Endothelial cell of umbilical vein (primary cell): ENCODE data around the gene MSRB2. TPM values are rescaled to one million over a fixed set of nuclear protein-coding genes. Genes with fewer than 3 reads are reported as not detected.

Experiments used
- BruUV-seq: library from RNA; stranded (reverse); fragments of 400-500 nt; replicated peaks from 2 replicates; lab custom pipeline; 2021; lab: Mats Ljungman, UMichigan
- CTCF ChIA-PET: fragments of 300-600, 350-600 bp; sonication (Branson Sonifier 250); formaldehyde crosslinking; loops from one replicate; lab custom pipeline; 2021; ENCODE audit warnings: antibody characterized with exemption, inconsistent platforms; lab: Charles Lee
- POLR2A ChIA-PET: fragments of 300-600, 350-600 bp; sonication (Branson Sonifier 250); formaldehyde crosslinking; loops from one replicate; lab custom pipeline; 2021; ENCODE audit warnings: antibody characterized with exemption, inconsistent platforms; lab: Charles Lee
- DNase-seq: peaks from one replicate; pipeline ENCODE4 v3.0.0-alpha.2; 2011; ENCODE audit warnings: low read depth, low spot score
- FAIRE-seq: peaks from 2 replicates; lab custom pipeline; 2011; peaks lifted over from hg19 to GRCh38; lab: Jason Lieb, UNC
- H2AFZ ChIP-seq: 2 replicates; pipeline ENCODE4 v1.6.0; 2012; ENCODE audit warnings: low read depth, low read length, control low read depth, inconsistent platforms
- H3K27ac ChIP-seq: 2 replicates; pipeline ENCODE4 v1.5.1; 2011; ENCODE audit warnings: low read depth, mild to moderate bottlenecking, control low read depth, low read length, moderate library complexity; ENCODE audit not compliant: insufficient read depth
- H3K27me3 ChIP-seq, 2 experiments: 2 replicates each; pipeline versions ENCODE4 v1.6.0 to v1.6.1; 2011; ENCODE audit warnings: low read length in 2 of 2, mixed read lengths in 1 of 2; ENCODE audit not compliant: control insufficient read depth in 2 of 2, insufficient read depth in 2 of 2
- H3K36me3 ChIP-seq, 2 experiments: 2 replicates in 1 of 2; 3 replicates in 1 of 2; pipeline ENCODE4 v1.5.1; 2011; ENCODE audit warnings: low read length in 2 of 2, mild to moderate bottlenecking in 1 of 2, moderate library complexity in 1 of 2; ENCODE audit not compliant: control insufficient read depth in 2 of 2, insufficient read depth in 2 of 2; ENCODE audit errors: extremely low read depth in 1 of 2
- H3K4me1 ChIP-seq: 3 replicates; pipeline ENCODE4 v1.5.1; 2011; ENCODE audit warnings: mild to moderate bottlenecking, low read length; ENCODE audit not compliant: control insufficient read depth, insufficient read depth; ENCODE audit errors: extremely low read depth
- H3K4me2 ChIP-seq: 2 replicates; pipeline ENCODE4 v1.6.1; 2011; ENCODE audit warnings: low read length, control low read depth, mixed read lengths; ENCODE audit not compliant: insufficient read depth
- H3K4me3 ChIP-seq, 3 experiments: fragments of 200-600 bp in 1 of 3; sonication (generic), shearing (Covaris generic) in 1 of 3; replicated peaks in 1 of 3; 2 replicates each; pipeline ENCODE4 v1.5.1; 2011 to 2016; ENCODE audit warnings: control low read depth in 3 of 3, low read length in 3 of 3, mild to moderate bottlenecking in 2 of 3, inconsistent platforms in 1 of 3, low read depth in 1 of 3, moderate library complexity in 1 of 3; ENCODE audit not compliant: insufficient read depth in 1 of 3
- H3K79me2 ChIP-seq: 2 replicates; pipeline ENCODE4 v1.6.0; 2012; ENCODE audit warnings: low read length, inconsistent platforms; ENCODE audit not compliant: control insufficient read depth, insufficient read depth
- H3K9ac ChIP-seq: replicated peaks from 2 replicates; pipeline ENCODE3; 2011; ENCODE audit warnings: low read length, control low read depth; ENCODE audit not compliant: insufficient read depth; ENCODE audit errors: extremely low read depth
- H3K9me1 ChIP-seq: replicated peaks from 3 replicates; pipeline ENCODE4 v1.6.0; 2011; ENCODE audit warnings: mild to moderate bottlenecking, low read length; ENCODE audit not compliant: control insufficient read depth, insufficient read depth; ENCODE audit errors: extremely low read depth
- H3K9me3 ChIP-seq: replicated peaks from 2 replicates; pipeline ENCODE4 v1.5.1; 2012; ENCODE audit warnings: low read length, inconsistent platforms; ENCODE audit not compliant: control insufficient read depth, insufficient read depth
- H4K20me1 ChIP-seq: replicated peaks from 2 replicates; pipeline ENCODE3; 2011; ENCODE audit warnings: mild to moderate bottlenecking, low read length; ENCODE audit not compliant: control insufficient read depth, insufficient read depth; ENCODE audit errors: extremely low read depth
- CTCF ChIP-seq, 2 donors: IDR thresholded peaks; 1 replicate in 1 of 2; 2 replicates in 1 of 2; pipeline ENCODE4 v1.5.1; 2011; ENCODE audit warnings: low read length in 2 of 2, mild to moderate bottlenecking in 2 of 2, moderate library complexity in 2 of 2, control low read depth in 1 of 2, inconsistent platforms in 1 of 2, low read depth in 1 of 2; ENCODE audit not compliant: insufficient read depth in 1 of 2; ENCODE audit errors: extremely low read depth in 1 of 2
- EZH2 ChIP-seq: IDR thresholded peaks from 2 replicates; pipeline ENCODE4 v1.6.1; 2012; ENCODE audit warnings: borderline replicate concordance, low read depth, mild to moderate bottlenecking, moderate library complexity, low read length, inconsistent platforms; ENCODE audit not compliant: severe bottlenecking
- FOS ChIP-seq: IDR thresholded peaks from 2 replicates; pipeline ENCODE4 v1.6.1; 2011; ENCODE audit warnings: mild to moderate bottlenecking, low read length, moderate library complexity, borderline replicate concordance; ENCODE audit not compliant: insufficient read depth
- GATA2 ChIP-seq: IDR thresholded peaks from 2 replicates; pipeline ENCODE4 v1.7.0; 2011; ENCODE audit warnings: low read depth, mild to moderate bottlenecking, moderate library complexity, mixed read lengths, low read length; ENCODE audit not compliant: insufficient read length, insufficient read depth
- JUN ChIP-seq: IDR thresholded peaks from 2 replicates; pipeline ENCODE4 v1.6.1; 2011; ENCODE audit warnings: borderline replicate concordance, low read depth; ENCODE audit not compliant: insufficient read length, insufficient read depth
- MAX ChIP-seq: IDR thresholded peaks from 2 replicates; pipeline ENCODE4 v1.6.1; 2011; ENCODE audit not compliant: insufficient read depth, insufficient read length
- MYC ChIP-seq: IDR thresholded peaks from one replicate; pipeline ENCODE4 v1.6.1; 2011; ENCODE audit warnings: mild to moderate bottlenecking, low read depth, low read length
- POLR2A ChIP-seq: IDR thresholded peaks from 2 replicates; pipeline ENCODE4 v1.6.1; 2012; ENCODE audit warnings: low read depth, mild to moderate bottlenecking, control low read depth, low read length
- POLR2AphosphoS5 ChIP-seq: IDR thresholded peaks from 2 replicates; pipeline ENCODE4 v1.6.1; 2012; ENCODE audit warnings: low read depth, mild to moderate bottlenecking, control low read depth, low read length, moderate library complexity; ENCODE audit not compliant: insufficient read depth
- dilution Hi-C: fragments of 300-500 bp; cut with MboI; formaldehyde crosslinking; loops from one replicate; pipeline ENCODE4 v1.15.0; 2019; ENCODE audit warnings: low sequenced_read_pairs; ENCODE audit not compliant: extremely low pct_ligation_motif_present
- intact Hi-C: fragments of 100-400 bp; cut with micrococcal nuclease; formaldehyde crosslinking; loops from one replicate; pipeline ENCODE4 v1.10.0; 2022
- polyA plus RNA-seq, 4 experiments: library from polyadenylated mRNA; depleted of rRNA in 3 of 4; stranded (reverse) in 3 of 4; unstranded in 1 of 4; fragments of >200 nt; gene quantifications; 2 replicates each; pipeline versions ENCODE4 v1.2.1 to v1.2.3, GENCODE V29; 2011 to 2012; ENCODE audit warnings: missing spikeins in 1 of 4
- total RNA-seq: library from RNA; stranded (reverse); gene quantifications from 2 replicates; pipeline ENCODE4 v1.2.3, GENCODE V29; 2021

MSRB2 gene
- total and polyA plus RNA-seq, 2 donors (not counting 3 experiments of a cell fraction or from before 2014, with no cell fraction given), result 16.2 to 20.6 TPM

DNA sequence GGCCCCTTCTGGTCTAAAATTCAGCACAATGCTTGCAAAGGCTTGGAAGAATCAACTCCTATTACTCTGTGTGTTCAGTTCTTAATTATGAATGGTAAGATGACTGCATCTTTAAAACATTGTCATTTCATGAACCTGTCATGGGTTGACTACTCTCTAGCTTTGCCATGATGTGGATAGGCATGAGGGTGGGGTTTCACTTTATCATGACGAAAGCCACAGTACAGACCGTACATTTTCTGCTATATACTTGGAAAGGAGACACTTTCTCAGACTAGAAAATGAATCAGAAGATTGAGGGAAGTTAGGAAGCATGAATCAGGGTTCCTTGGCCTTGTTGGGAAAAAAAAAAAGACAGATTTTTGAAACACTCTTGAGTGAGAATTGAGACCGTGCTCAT is 19.7 kb upstream of the MSRB2 start:
- Histone ChIP-seq H2AFZ (no peak overlapping the region), H3K9ac (no peak overlapping the region), H3K36me3 (no peaks in the 10 kb centered on the region), H4K20me1 (no peaks in the 10 kb centered on the region), H3K9me1 (no peaks in the 10 kb centered on the region), H3K4me1 (no peaks in the 10 kb centered on the region), H3K27ac (no peak overlapping the region), H3K9me3 (no peaks in the 10 kb centered on the region), H3K27me3 (peaks cover 13 to 25% of the 10 kb centered on the region in 2 experiments), H3K4me3 (no peak overlapping the region), H3K4me2 (no peak overlapping the region), H3K79me2 (no peaks in the 10 kb centered on the region)
- intact Hi-C loops (no loop called here), dilution Hi-C loops (no loop called here)
- TF ChIP-seq EZH2, result no peak
- no peak for TF ChIP-seq POLR2AphosphoS5
- no peak for TF ChIP-seq CTCF (IDR thresholded peaks at IDR 0.05; ENCODE audit: extremely low read depth in 1 of 2, insufficient read depth in 1 of 2, low read depth in 1 of 2, low read length in 2 of 2)
- no peak for TF ChIP-seq MAX
- no peak for TF ChIP-seq FOS
- no peak for TF ChIP-seq GATA2
- TF ChIP-seq POLR2A, result no peak
- TF ChIP-seq MYC, result no peak
- TF ChIP-seq JUN, result no peak
- DNase-seq (no peak), FAIRE-seq (no peak)
- CTCF ChIA-PET, result no interaction called here
- no TSS peak for BruUV-seq
- POLR2A ChIA-PET, result no interaction called here
